AG09319 (cell line): ENCODE measurements around the gene TMEM19.

Experiments
- DNase-seq: peaks from one replicate; pipeline ENCODE4 v3.0.0-alpha.2; 2010; ENCODE audit warnings: low read depth; ENCODE audit errors: extremely low read depth
- TF ChIP-seq, protein P1 (sequence below): IDR thresholded peaks from 2 replicates; pipeline ENCODE4 v1.5.1; 2011; ENCODE audit warnings: low read depth, mild to moderate bottlenecking, inconsistent platforms, low read length, moderate library complexity

The TMEM19 gene

DNA sequence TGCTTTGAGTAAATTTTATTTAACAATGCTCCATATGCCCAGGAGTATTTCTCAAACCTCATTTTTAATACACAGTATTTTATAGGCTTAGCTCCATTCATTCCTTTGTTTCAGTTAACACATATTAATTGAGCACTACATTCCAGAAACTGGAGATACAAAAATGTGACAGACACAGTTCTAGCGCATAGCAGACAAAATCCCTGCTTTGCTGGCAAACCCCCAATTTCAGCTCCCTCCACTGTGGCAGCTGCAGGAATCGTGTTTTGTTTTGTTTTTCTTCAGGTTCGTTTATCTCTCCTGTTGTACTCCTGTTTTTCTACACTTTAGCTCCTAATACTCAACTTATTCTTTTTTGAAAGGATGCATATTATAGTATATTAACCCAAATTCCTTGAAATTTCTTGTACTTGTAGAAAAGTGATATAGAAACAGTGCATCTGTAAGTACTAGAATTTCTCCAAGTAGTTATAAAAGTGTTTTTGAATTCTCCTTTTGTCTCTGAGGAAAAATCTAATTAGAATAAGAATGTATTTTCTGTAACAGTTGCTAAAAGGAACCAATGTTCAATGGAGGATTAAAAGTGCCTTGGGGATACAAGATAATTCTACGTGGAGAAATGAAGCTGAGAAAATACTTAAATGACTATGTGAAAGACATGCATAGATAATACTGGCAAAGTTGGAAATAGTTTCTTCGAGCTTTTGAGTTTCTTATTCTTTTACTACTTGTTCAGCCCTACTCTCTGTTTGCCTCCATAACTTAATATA is 62.4 kb downstream of the TMEM19 start:
- DNase-seq: no peak
- TF ChIP-seq, protein P1, sequence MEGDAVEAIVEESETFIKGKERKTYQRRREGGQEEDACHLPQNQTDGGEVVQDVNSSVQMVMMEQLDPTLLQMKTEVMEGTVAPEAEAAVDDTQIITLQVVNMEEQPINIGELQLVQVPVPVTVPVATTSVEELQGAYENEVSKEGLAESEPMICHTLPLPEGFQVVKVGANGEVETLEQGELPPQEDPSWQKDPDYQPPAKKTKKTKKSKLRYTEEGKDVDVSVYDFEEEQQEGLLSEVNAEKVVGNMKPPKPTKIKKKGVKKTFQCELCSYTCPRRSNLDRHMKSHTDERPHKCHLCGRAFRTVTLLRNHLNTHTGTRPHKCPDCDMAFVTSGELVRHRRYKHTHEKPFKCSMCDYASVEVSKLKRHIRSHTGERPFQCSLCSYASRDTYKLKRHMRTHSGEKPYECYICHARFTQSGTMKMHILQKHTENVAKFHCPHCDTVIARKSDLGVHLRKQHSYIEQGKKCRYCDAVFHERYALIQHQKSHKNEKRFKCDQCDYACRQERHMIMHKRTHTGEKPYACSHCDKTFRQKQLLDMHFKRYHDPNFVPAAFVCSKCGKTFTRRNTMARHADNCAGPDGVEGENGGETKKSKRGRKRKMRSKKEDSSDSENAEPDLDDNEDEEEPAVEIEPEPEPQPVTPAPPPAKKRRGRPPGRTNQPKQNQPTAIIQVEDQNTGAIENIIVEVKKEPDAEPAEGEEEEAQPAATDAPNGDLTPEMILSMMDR: no peak

DNA sequence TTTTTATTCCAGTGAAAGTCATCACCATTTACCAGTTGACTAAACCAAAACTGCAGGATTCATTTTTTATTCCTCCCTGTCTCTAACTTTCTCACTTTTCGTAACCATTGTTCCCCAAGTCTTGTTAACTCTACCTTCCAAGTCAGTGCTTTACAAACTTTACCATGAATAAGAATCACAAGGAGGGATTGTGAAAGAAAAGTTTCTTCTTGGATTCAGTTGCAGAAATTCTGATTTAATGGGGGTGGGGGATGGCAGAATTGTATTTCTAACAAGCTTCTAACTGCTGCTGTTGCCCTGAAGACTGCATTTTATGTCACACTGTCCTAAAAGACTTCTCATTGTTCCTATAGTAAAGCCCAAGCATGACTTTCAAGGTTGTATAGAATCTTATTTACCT is 63.8 kb downstream of the TMEM19 start:
- TF ChIP-seq, protein P1: no peak
- DNase-seq: no peak

DNA sequence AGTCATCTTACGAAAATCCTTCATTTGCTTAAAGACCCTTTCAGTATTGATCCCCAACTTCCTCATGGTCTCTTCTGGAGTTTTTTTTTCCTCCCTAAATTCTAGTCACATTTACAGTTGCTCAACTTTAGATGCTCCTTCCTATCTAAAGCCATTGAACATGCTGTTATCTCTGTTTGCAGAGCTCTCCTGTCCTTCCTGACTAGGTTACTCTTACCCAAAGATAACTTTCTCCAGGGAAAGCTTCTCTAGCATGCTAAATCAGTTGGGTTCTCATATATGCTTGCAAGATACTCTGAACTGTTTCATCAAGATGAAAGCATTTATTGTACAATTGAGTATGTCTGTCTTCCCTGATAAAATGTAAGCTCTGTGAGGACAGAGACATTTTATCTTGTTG is 67.0 kb downstream of the TMEM19 start:
- DNase-seq: no peak
- TF ChIP-seq, protein P1: no peak
